GM12801 (cell line): ENCODE measurements around the gene ITPR1.

Experiments used
- TF ChIP-seq, protein P1 (sequence below): IDR thresholded peaks from one replicate; pipeline ENCODE4 v1.5.1; 2011; ENCODE audit warnings: control low read depth; ENCODE audit not compliant: insufficient read length; ENCODE audit errors: extremely low read depth

The ITPR1 gene

DNA sequence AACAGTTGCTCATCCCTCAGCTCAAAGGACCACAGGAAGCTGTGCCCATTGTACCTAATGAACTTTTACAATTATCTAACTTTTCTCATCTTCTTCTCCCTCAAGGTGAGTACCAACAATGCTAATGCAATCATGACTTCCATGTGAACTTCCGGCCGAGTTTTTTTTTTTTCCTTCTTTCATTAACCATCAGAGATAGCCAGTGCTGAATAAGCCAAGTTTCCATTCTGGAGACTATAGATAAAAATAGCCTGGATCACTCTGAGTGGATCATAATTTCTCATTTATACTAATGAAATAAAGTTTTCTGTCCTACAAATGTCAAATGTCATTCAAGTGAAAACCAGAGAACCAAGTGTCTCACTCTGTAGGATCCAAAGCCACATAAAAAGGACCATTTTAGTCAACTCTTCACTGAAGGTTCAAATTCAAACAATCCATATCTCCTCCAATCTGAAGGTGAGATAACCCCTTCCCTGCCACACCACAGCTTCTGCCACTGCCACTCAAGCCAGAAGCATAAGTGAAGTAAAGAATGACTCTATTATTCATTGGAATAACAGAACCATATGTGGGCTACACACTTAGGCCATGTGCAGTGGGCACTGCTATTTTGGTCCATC lies 31.6 kb upstream of the ITPR1 start:
- TF ChIP-seq, protein P1, sequence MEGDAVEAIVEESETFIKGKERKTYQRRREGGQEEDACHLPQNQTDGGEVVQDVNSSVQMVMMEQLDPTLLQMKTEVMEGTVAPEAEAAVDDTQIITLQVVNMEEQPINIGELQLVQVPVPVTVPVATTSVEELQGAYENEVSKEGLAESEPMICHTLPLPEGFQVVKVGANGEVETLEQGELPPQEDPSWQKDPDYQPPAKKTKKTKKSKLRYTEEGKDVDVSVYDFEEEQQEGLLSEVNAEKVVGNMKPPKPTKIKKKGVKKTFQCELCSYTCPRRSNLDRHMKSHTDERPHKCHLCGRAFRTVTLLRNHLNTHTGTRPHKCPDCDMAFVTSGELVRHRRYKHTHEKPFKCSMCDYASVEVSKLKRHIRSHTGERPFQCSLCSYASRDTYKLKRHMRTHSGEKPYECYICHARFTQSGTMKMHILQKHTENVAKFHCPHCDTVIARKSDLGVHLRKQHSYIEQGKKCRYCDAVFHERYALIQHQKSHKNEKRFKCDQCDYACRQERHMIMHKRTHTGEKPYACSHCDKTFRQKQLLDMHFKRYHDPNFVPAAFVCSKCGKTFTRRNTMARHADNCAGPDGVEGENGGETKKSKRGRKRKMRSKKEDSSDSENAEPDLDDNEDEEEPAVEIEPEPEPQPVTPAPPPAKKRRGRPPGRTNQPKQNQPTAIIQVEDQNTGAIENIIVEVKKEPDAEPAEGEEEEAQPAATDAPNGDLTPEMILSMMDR = no peak

DNA sequence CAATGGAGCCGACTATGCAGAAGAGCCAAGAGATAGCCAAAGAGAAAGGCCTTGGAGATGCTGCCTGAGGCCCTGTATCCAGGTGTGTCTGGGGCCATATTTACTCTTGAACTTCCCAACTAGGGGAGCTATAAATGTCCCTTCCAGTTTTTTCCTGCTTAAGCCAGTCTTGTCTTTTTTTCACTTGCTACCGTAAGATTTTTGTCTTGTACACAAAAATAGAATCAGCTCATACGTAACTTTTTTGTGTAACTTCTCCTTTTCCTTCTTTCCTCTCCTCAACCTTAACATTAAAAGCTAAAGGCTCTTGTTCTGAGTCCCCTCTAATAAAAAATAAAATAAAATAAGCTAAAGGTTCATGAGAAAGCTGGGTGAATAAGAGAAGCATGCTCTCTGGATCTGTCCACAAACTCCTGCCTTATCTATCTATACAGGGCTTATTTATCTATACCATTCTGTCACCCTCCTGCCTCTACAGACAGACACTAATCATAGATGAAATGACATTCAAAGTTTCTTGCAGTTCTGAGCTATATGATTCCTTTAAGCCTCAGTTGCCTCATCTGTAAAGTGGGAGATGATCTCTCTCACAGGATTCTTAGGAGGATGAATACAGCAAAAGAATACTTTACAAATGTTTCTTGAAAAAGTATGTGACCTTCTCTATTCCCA lies 30.6 kb upstream of the ITPR1 start:
- TF ChIP-seq, protein P1 = no peak

DNA sequence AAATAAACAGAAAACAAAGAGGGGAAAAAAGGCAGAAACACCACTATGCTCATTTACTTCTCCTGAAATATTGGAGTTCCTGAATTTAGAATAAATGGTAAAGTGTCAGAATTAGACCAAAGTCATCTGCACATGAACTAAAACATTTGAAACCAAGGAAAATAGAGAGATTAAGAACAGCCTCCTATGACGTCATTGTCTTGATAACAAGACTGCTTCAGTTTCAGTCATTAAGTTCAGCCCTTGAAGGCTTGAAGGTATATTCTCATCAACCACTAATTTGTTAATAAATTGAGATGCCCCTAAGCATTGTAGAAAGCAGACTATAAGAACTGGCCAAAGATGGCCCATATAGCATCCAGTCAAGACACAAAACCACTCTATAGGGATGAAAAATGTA lies 28.6 kb upstream of the ITPR1 start:
- TF ChIP-seq, protein P1 = no peak

DNA sequence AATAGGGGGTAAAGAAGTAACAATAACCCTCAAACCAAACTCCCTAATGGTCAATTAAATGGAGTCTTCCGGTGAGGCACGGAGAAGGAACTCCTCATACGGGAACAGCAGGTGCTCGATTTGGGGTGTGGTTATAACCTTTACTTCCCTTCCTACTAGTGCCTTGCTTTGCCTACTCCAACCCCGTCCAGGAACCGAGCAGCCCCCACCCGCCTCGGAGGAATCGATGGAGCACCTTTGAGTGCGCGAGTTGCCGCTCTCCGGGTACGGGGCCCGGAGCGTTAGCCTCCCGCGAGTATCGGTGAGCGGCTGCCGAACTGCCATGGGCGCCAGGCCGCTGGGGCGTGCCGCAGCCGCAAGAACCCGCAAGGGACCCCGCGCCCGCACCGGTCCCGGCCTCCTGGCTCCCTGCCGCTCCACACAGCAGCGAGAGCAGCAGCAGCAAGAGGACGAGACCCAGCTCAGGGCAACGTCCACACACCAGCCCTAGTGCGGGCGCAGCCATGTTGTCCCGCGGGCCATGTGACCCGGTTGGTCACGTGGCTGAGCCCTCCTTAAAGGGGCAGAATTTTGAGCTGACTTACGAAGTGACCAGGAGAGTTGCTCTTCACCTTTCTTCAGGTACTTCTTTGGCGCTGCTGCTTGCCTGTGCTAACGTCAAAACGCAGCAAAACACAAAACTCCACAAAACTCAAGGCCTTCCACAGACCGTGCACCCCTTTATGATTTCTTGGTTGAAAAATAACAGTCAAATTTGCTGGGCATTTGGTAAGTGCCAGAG lies 26.2 kb upstream of the ITPR1 start, which contains the start of gene SUMF1:
Gene SUMF1 (minus strand): TSS at position 529 of the 781 bp plus-strand sequence. CDS start 24 bp downstream, at position 505.
- TF ChIP-seq, protein P1 = no peak

DNA sequence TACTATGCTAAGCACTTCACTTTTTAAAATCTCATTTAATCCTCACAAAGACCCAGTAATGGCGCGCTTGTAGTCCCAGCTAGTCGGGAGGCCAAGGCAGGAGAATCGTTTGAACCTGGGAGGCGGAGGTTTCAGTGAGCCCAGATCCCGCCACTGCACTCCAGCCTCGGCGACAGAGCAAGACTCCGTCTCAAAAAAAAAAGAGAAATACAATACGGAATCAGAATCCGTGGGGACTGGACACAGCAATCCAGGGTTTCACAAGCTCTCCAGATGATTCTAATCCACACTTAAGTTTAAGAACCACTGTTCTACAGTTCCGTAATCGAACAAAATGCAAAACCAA lies 25.7 kb upstream of the ITPR1 start:
- TF ChIP-seq, protein P1 = no peak

DNA sequence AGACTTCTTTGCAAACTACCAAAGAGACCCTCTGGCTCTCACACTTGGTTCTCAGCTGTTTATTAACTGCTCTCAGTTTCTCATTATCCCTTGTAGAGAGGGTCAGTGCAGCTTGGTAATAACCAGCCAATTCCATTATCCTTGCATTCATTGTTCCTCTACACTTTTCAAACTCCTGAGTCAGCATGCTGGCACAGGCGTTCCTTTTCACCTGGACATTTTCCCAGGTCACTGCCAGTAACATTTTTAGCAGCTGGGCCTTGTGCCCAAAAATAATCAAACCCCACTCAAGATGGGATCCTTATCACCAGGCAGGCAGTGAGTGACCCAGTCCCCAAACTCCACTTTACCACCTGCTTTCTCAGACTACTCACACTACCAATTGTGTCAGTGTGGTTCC lies 21.2 kb upstream of the ITPR1 start:
- TF ChIP-seq, protein P1 = no peak

DNA sequence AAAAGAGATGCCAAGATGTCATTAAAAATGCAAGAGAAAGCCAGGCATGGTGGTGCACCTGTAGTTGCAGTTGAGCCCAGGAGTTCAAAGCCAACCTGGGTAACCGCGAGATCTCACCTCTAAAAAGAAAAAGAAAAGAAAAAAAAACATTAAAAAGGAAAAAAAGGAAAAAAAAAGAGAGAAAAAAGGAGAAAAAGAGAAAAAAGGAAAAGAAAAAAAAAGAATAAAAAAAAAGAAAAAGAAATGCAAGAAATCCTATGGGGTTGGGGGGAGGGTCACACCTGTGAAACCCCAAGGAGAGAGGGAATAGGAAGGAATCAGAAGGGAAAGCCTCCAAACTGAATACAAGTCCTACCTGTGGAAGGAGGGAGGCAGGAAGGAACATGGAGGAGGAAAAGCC lies 20.8 kb upstream of the ITPR1 start:
- TF ChIP-seq, protein P1 = no peak
